ENCODE results near the gene SORCS1.

DNA sequence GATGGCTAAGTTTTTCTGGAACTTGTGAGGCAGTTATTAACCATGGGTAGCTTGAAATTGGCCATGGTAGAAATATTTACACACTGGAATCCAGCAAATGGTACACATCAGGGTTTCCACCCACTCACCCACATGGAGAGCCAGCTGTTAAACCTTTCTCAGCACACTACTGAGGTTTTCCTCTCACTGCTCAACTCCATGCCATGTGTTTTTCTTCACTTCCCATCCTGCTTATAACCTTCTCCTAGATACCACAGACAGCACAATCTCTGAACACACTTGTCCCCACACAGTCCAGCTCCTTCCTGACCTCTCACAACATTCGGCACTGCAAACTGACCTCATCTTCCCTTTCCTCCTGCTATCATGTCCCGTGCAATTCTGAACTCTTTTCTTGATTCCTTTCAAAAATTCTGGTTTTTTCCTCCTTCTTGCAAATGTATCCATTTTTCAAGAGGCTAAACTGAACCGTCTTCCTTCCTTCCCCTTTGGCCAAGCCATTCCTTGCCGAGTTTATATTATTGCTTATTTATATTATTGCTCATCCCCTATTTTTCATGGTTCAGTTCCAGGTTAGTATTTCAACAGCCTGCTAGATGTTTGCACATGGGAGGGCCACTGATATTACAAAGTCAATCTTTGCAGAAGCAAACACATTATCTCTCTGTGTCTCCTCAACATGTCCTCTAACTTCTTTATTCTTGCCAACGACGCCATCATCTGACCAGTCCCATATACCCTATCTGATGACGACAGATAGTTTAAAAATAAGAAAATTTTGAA, 606.4 kb downstream of the SORCS1 start:
- no peak for TF ChIP-seq POLR2AphosphoS5 (IDR thresholded peaks at IDR 0.05; ENCODE audit: borderline replicate concordance, low read depth, low read length)
- no peak for TF ChIP-seq EZH2 (IDR thresholded peaks at IDR 0.05)
- TF ChIP-seq FOXP2 (optimal IDR thresholded peaks at IDR 0.05; ENCODE audit: control extremely low read depth, extremely low read length, insufficient read depth): no peak
